ENCODE data around the gene TFAM.

TFAM gene

DNA sequence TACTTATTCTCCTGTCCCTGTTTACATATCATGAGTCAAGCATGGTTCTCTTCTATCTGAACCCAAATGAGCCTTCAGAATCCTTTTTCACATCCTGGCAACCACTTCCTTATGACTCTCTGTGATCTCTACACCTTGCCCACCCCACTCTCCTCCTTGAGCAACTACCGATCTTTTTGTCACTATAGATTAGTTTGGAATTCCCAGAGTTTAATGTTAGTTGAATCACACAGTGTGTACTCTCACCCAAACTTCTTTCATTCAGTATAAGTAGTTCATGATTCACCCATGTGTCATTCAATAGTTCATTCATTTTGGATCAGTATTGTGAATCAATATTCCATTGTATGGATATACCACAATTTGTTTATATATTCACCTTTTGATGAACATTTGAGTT, 55.3 kb downstream of the TFAM start:
- no peak for DNase-seq (ENCODE audit: low read depth)
- TF ChIP-seq CTCF (conservative IDR thresholded peaks at IDR 0.05; ENCODE audit: low read length), result no peak
- H3K4me3 ChIP-seq (ENCODE audit: low read length), result no peak overlapping the region

- no peak for TF ChIP-seq CTCF (conservative IDR thresholded peaks at IDR 0.05; ENCODE audit: low read length)
- no peak for DNase-seq (ENCODE audit: low read depth)
- H3K4me3 ChIP-seq (ENCODE audit: low read length), result no peak overlapping the region
These were observed 59.1 kb downstream of the TFAM start for GRCh38 chr10:58444321-58444720.

DNA sequence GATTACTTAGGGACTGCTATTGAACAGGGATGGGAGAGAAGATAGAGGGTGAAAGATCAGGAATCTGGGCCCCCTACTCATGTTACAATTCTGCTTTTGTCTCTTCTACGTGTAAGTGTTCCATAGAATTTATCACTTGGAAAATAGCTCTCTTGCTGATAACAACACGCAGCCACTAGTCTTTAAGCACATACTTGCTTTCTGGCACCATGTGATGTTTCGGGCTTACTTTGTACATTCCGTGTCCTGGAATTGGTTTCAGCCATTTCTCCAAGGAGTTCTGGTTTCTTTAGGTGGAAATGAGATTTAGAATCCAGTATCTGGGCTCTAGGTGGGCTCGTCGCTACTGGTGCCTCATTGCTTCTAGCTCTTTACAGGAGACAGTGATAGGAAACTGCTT, 59.7 kb downstream of the TFAM start:
- TF ChIP-seq CTCF (conservative IDR thresholded peaks at IDR 0.05; ENCODE audit: low read length), result no peak
- DNase-seq (ENCODE audit: low read depth), result no peak
- H3K4me3 ChIP-seq (ENCODE audit: low read length), result no peak overlapping the region

DNA sequence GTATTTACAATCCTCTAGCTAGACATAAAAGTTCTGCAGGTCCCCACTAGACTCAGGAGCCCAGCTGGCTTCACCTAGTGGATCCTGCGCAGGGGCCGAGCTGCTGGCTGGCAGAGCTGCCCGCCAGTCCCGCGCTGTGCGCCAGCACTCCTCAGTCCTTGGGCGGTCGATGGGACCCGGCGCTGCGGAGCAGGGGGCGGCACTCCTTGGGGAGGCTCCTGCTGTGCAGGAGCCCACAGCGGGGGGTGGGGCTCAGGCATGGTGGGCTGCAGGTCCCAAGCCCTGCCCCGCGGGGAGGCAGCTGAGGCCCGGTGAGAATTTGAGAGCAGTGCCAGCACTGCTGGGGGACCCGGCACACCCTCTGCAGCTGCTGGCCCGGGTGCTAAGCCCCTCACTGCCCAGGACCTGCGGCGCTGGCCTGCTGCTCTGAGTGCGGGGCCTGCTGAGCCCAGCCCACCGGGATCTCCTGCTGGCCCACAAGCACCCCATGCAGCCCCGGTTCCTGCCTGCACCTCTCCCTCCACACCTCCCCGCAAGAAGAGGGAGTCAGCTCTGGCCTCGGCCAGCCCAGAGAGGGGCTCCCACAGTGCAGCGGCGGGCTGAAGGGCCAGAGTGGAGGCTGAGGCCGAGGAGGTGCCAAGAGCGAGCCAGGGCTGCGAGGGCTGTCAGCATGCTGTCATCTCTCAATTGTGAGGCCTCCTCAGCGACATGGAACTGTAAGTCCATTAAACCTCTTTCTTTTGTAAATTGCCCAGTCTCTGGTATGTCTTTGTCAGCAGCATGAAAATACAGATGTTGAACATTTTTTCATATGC, 63.1 kb downstream of the TFAM start:
- no peak for DNase-seq (ENCODE audit: low read depth)
- no peak for TF ChIP-seq CTCF (conservative IDR thresholded peaks at IDR 0.05; ENCODE audit: low read length)
- H3K4me3 ChIP-seq (ENCODE audit: low read length), result no peak overlapping the region
